Activated CD4-positive, alpha-beta T cell treated with anti-CD3 and anti-CD28 coated beads, Interleukin-2, amount 10 ng/mL, durations not matched to agents 24 days and 14 days (primary cell): ENCODE results near the gene LNPK. TPM values are rescaled to one million over a fixed set of nuclear protein-coding genes. Genes with fewer than 3 reads are reported as not detected.
"Not testable (repeated sequence)": the region's sequence is repeated elsewhere in the genome, so short reads cannot be mapped to it uniquely, and the experiment has no call there.

Source experiments
- DNase-seq: peaks from one replicate; pipeline ENCODE4 v3.0.0; 2022
- H3K27ac Mint-ChIP-seq: one replicate; pipeline ENCODE4 v1.8.0; 2022; ENCODE audit warnings: mild to moderate bottlenecking, mixed read lengths
- H3K27me3 Mint-ChIP-seq: one replicate; pipeline ENCODE4 v1.8.0; 2022; ENCODE audit warnings: mixed read lengths
- H3K36me3 Mint-ChIP-seq: one replicate; pipeline ENCODE4 v1.8.0; 2022; ENCODE audit warnings: low read depth, mild to moderate bottlenecking, mixed read lengths
- H3K4me1 Mint-ChIP-seq: one replicate; pipeline ENCODE4 v1.8.0; 2021; ENCODE audit warnings: mixed read lengths
- H3K4me3 Mint-ChIP-seq: one replicate; pipeline ENCODE4 v1.8.0; 2022; ENCODE audit warnings: mild to moderate bottlenecking, moderate library complexity, mixed read lengths
- H3K9me3 Mint-ChIP-seq: one replicate; pipeline ENCODE4 v1.8.0; 2021; ENCODE audit warnings: mixed read lengths
- intact Hi-C: fragments of 100-400 bp; cut with micrococcal nuclease; formaldehyde crosslinking; loops from one replicate; pipeline ENCODE4 v1.15.1; 2023
- total RNA-seq: library from RNA; stranded (reverse); gene quantifications from 2 replicates; pipeline ENCODE4 v1.2.3, GENCODE V29; 2022

The LNPK gene
- total RNA-seq, 1 donor from 2014 or later: 47.8 TPM

GRCh38 chr2:175913849-175914743 lies 88.0 kb downstream of the LNPK start:
- H3K27me3 Mint-ChIP-seq: peaks cover 18% of the 10 kb centered on the region
- H3K27ac Mint-ChIP-seq, H3K36me3 Mint-ChIP-seq, H3K4me3 Mint-ChIP-seq, H3K9me3 Mint-ChIP-seq, intact Hi-C loops, H3K4me1 Mint-ChIP-seq, DNase-seq: not testable (repeated sequence)

- H3K9me3 Mint-ChIP-seq, intact Hi-C loops, H3K4me3 Mint-ChIP-seq, H3K36me3 Mint-ChIP-seq, DNase-seq, H3K4me1 Mint-ChIP-seq, H3K27ac Mint-ChIP-seq: not testable (repeated sequence)
- H3K27me3 Mint-ChIP-seq: peaks cover 21% of the 10 kb centered on the region
These were observed 88.8 kb downstream of the LNPK start for GRCh38 chr2:175913267-175913666.

DNA sequence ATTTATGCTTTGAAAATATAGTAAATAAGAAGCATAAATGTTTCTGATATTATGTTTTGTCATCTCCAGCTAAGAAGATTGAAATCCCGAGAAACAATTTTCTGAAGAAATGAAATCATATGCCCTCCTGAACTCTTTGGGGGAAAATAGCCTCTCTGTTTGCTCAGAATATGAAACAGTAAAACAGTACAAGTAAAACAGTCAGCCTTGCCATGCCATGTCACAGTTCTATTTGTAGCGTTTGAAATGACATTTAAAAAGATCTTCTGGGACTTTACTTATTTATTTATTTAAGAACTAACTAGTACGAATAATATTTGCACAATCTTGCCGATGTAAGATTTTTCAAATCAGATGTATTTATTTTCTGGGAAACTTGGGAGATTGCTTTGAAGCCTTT lies 98.0 kb downstream of the LNPK start:
- intact Hi-C loops: no loop called here
- DNase-seq: no peak
- Mint-ChIP-seq H3K4me3 (no peak overlapping the region), H3K27me3 (peaks cover 14% of the 10 kb centered on the region), H3K27ac (no peak overlapping the region), H3K4me1 (no peaks in the 10 kb centered on the region), H3K9me3 (no peaks in the 10 kb centered on the region), H3K36me3 (no peaks in the 10 kb centered on the region)

DNA sequence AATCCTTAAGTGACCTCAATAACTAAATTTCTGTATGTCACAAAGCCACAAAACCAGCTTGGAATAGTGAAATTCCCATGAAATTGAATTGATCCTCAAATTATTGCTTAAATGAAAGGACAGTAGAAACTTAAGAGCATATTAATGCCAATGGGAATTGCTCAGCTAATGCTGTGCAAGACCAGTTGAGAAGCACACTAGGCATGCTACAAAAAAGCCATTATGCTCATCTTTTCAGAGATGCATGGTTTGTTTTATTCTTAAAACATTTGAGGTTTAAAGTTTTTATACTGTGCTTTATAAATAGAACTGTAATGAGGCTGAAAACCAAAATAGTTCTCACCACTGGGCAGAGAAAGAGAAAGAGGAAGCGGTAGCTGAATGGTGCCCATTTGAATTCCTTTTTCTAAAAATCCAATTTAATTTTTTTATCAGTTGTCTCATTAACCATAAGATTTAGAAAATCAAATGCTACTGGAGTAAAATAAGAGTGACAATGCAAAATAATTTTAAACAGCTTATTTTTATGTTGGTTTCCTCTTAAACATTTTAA lies 98.6 kb downstream of the LNPK start:
- Mint-ChIP-seq H3K4me3 (no peak overlapping the region), H3K27me3 (peaks cover 14% of the 10 kb centered on the region), H3K4me1 (no peaks in the 10 kb centered on the region), H3K36me3 (no peaks in the 10 kb centered on the region), H3K27ac (no peak overlapping the region), H3K9me3 (no peaks in the 10 kb centered on the region)
- intact Hi-C loops: no loop called here
- DNase-seq: no peak

GRCh38 chr2:175895957-175896356 lies 106.1 kb downstream of the LNPK start:
- H3K27me3 Mint-ChIP-seq: peaks cover 15% of the 10 kb centered on the region
- H3K27ac Mint-ChIP-seq, H3K4me3 Mint-ChIP-seq, intact Hi-C loops, H3K36me3 Mint-ChIP-seq, H3K9me3 Mint-ChIP-seq, DNase-seq, H3K4me1 Mint-ChIP-seq: not testable (repeated sequence)

DNA sequence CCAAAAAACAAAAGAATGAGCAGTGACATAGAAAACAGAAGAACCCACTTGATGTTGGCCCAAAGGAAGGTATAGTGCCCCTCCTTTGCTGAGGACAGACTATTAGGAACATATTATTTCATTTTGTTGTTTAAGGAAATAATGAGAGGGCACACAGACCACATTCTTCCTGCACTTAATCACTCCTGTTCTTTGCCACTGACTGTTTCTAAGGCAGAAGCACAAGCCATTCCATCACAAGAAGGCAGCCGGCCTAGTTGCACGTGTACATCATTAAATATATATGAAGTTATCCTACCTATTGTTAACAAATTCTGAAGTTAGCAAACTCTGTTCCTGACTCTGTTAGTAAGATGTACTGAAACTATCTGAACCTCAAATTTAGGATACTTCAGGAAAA lies 110.0 kb downstream of the LNPK start:
- Mint-ChIP-seq H3K4me3 (no peak overlapping the region), H3K9me3 (no peaks in the 10 kb centered on the region), H3K36me3 (no peaks in the 10 kb centered on the region), H3K4me1 (no peaks in the 10 kb centered on the region), H3K27me3 (peaks cover 17% of the 10 kb centered on the region), H3K27ac (no peak overlapping the region)
- DNase-seq: no peak
- intact Hi-C loops: no loop called here

DNA sequence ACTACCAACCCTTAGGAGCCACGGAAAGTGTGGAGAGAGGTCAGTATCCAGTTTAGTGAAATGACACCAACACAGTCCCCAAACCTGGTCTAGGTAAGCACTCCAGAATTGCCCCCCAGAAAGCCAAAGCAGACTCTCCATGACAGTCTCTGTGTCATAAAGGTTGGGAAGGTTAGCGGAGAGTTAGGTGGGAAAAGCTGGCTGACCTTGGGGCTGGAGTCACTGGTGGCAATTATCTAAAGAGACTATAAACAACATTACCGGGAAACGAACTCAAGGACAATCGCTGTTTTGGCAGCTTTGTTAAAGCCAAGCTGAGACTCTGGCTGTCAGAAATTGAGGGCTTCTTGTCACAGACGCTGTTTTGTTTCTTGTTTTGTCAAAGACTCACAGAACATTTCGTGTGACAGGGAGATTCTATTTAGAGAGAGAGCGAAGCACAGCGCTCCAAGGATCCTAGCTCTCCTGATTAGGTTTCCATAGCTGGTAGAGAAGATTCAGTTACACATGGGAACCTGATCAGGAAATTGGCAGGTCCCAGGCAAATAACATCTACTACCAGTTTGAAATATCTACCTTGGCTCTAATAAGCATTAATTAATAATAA lies 111.3 kb downstream of the LNPK start:
- no peaks in the 10 kb centered on the region for H3K9me3 Mint-ChIP-seq
- H3K4me3 Mint-ChIP-seq: no peak overlapping the region
- no peak for DNase-seq
- no peak overlapping the region for H3K27ac Mint-ChIP-seq
- no peaks in the 10 kb centered on the region for H3K4me1 Mint-ChIP-seq
- H3K36me3 Mint-ChIP-seq: no peaks in the 10 kb centered on the region
- intact Hi-C loops: no loop called here
- H3K27me3 Mint-ChIP-seq: peaks cover 19% of the 10 kb centered on the region

DNA sequence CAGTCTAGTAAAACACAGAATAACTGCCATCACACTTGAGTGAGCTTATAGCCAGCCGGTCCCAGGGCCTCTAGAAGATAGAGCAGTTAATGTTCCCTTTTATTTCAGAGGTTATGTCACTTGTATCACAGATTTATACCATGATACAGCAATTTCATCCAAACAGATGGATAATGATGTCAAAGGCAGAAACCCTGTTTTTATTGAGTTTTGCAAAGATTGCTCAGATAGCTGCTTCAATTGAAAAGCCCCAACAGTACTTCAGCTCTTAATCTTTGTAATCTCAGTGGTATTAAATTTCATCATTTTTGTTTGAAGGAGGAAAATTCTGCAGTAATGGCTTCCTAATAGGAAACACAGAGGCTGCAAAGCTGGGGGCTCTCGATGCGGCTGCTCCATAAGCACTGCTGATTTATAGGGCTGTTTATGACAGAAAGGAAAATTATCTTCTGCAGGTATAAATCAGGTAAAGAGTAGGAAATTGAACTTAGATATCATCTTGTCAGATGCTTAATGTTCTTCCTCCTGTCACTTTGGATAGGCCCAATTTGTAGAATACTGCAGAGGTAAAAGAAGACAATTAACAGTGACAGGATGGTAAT lies 112.3 kb downstream of the LNPK start:
- Mint-ChIP-seq H3K9me3 (no peaks in the 10 kb centered on the region), H3K27me3 (peaks cover 19% of the 10 kb centered on the region), H3K36me3 (no peaks in the 10 kb centered on the region), H3K4me1 (no peaks in the 10 kb centered on the region), H3K4me3 (no peak overlapping the region), H3K27ac (no peak overlapping the region)
- intact Hi-C loops: no loop called here
- DNase-seq: no peak

DNA sequence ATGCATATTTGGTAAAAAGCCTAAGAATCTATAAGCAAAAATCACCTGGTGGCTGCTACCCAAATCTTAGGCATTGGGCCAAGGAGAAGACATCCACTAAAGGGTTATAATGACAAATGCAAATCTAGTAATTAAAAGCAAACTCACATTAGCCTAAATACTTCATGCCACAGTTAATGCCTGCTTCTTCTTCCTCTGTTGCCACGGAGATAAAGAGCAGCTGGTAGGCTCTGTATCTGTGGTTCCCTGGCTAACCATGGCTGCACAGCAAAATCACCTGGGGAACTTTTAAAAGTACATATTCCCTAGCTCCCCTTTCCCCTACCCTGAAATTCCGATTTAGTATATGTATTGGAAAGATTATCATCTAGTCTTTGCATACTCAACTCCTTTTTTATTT lies 114.3 kb downstream of the LNPK start:
- DNase-seq: no peak
- intact Hi-C loops: no loop called here
- Mint-ChIP-seq H3K36me3 (no peaks in the 10 kb centered on the region), H3K4me1 (no peaks in the 10 kb centered on the region), H3K27ac (no peak overlapping the region), H3K27me3 (peaks cover 15% of the 10 kb centered on the region), H3K4me3 (no peak overlapping the region), H3K9me3 (no peaks in the 10 kb centered on the region)

DNA sequence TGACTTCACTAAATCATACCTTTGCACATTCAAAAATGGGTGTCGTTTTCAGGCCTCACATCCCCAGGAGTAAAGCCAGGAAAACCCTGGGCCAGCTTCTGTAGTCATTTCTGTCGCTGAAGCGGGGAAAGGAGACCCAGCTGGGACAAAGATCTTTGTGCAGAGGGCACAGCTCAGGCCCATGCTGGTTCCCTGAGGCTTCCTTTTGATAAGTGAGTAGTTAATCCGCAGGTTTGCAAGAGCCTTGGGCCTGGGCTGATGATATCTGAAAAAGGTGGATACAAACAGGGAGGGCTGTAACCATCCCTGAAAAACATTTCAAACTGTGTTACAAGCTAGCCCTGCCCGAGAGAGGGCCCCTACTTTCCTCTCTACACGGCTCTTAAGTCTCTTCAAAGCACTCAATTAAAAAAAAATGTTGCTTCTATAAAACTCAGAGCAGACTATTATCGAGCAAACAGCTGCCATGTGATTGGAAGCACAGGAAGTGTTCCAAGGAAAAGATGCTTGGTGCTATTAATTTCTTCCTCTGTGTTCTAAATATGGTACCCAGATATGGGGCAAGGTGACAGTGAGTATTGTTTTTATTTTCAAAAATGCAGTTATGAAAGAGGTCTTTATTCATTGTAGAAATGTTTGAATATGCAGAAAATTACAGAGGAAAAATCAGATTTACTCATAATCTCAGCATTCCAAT lies 117.2 kb downstream of the LNPK start:
- Mint-ChIP-seq H3K27ac (no peak overlapping the region), H3K27me3 (peaks cover 8% of the 10 kb centered on the region), H3K9me3 (no peaks in the 10 kb centered on the region), H3K36me3 (no peaks in the 10 kb centered on the region), H3K4me3 (no peak overlapping the region), H3K4me1 (no peaks in the 10 kb centered on the region)
- no peak for DNase-seq
- intact Hi-C loops: no loop called here

DNA sequence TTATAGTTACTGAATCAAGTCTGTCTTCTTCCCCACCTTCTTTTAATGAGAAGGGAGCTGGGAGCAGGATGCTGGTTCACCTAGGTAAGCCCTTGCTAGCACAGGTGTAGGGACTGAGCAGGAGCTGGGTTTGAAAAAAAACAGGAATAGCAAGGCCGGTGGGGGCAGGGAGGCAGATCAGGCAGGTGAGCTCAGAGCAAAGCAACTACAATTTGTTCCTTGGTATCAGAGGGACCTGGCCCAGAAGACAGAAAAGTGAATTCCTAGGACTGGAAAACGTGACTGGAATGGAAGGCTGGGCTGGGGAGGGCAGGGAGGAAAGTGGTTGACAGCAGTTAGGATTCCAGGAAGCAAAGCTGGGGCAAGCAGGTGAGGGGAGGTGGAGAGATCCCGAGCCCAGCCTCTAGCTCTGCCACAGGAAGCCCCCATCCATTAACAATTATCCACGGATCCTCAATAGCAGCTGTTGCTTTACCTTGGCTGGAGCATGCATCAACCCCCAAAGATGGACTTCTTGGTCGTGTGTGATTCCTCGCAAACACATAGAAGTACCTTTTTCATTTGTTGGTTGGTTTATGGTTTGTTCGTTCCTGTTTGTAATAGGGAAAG lies 118.4 kb downstream of the LNPK start:
- intact Hi-C loops: no loop called here
- H3K4me1 Mint-ChIP-seq: no peaks in the 10 kb centered on the region

DNA sequence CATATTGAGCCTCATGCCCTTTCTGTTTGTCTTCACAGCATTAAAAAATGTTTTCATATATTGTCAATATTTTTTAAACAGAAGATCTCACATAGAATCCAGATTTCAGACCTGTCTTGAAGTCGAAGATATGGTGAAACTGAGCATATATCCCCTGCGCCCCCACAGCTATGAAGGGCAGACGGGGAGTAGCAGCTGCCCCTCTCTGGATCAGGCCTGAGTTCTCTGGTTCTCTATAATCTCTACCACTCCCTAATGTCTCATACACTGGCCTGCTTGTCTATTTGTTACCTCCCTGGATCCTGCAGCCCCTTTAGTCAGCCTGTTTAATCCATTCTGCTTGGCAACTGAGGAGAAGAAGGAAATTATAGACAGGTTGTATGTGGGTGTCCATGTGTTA lies 122.4 kb downstream of the LNPK start:
- H3K9me3 Mint-ChIP-seq: no peaks in the 10 kb centered on the region
- no peaks in the 10 kb centered on the region for H3K4me1 Mint-ChIP-seq
- no peak for DNase-seq
- H3K27me3 Mint-ChIP-seq: peaks cover 2% of the 10 kb centered on the region
- H3K36me3 Mint-ChIP-seq: no peaks in the 10 kb centered on the region
- no peak overlapping the region for H3K4me3 Mint-ChIP-seq
- H3K27ac Mint-ChIP-seq: no peak overlapping the region
- intact Hi-C loops: no loop called here

More for the DNA sequence above, 118.4 kb downstream of the LNPK start:
- Mint-ChIP-seq H3K27ac (no peak overlapping the region), H3K4me3 (no peak overlapping the region), H3K27me3 (peaks cover 8% of the 10 kb centered on the region), H3K9me3 (no peaks in the 10 kb centered on the region), H3K36me3 (no peaks in the 10 kb centered on the region)
- DNase-seq: no peak

GRCh38 chr2:175877845-175878544 lies 124.1 kb downstream of the LNPK start:
- H3K9me3 Mint-ChIP-seq: no peaks in the 10 kb centered on the region
- no peaks in the 10 kb centered on the region for H3K36me3 Mint-ChIP-seq
- H3K4me3 Mint-ChIP-seq: no peak overlapping the region
- intact Hi-C loops: no loop called here
- H3K27ac Mint-ChIP-seq: no peak overlapping the region
- H3K4me1 Mint-ChIP-seq: no peaks in the 10 kb centered on the region
- no peak for DNase-seq
- H3K27me3 Mint-ChIP-seq: peaks cover 2% of the 10 kb centered on the region
